HG03565 (cell line): ENCODE data around the gene GATA3.
A peak's percentile ranks its signal among the peaks of the same experiment; 100 is the strongest.

Source experiments
- ATAC-seq: cut with Tn5 transposase; IDR thresholded peaks from one replicate; pipeline ENCODE4 v1.9.1; 2021; ENCODE audit warnings: mild to moderate bottlenecking, moderate library complexity; ENCODE audit not compliant: unreplicated experiment

GATA3 gene

DNA sequence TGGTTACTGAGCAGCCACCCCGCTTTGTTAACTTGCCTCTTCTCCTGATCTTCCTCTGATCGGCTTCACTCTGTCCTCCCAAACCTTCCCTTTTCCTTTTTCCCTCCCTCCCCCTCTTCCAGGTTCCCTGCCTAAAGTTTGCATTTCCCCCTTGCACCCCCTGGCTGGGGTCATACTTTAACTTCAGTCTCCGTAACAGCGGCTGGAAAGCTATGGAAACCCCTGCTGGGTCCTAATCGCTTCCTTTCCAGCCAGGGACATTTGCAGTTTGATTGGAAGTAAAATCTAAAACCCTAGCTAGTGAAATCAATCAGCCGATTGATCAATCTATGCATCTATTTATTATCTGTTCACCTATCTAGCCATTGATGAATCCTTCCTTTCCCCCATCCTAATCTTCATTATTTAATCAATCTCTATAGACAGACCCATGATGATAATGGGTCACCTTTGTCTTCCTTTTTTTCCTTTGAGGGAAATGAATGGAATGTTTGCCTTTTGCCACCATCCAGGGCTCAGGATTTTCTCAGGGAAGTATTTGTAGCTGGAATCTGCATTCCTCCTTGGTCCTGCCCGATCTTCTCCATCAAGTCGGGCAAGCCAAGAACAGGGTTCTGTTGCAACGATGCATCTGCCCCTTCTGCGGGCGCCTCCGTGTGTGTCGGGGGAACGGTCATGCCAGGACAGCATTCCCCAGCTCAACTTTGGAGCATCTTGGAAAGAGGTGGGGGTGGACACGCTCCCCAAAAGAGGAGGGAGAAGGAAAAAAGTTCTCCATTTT, 8.8 kb downstream of the GATA3 start:
- ATAC-seq: no peak

DNA sequence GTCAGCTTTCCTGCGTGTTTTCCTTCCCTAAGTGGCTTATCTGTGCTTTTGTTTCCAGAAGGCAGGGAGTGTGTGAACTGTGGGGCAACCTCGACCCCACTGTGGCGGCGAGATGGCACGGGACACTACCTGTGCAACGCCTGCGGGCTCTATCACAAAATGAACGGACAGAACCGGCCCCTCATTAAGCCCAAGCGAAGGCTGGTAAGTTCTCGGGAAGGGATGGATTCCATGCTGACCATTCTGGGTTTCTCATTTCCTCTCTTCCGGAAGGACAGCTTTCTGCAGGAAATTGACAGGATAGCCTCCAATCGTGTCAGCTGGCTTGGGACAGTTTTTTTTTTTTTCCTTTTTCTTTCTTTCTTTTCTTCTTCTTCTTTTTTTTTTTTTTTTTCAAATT, 9.4 kb downstream of the GATA3 start:
- ATAC-seq: no peak

DNA sequence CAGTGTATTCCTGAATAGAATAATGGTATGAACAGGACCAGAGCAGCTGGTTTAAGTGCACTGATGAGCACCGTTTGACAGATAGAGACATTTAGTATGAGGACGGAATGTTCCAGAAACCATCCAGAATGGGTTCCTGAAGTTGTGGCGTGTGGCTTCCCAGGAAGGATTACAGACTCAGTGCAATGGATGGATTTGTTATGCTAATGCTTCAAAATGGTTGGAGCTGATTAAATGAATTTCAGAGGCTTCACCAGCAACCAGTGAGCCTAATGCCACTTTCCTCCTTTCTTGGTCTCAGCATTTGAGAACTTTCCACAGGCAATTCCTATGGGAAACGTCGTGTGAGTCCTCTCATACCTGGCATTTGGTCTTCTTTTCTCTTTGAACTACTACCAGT, 9.9 kb downstream of the GATA3 start:
- no peak for ATAC-seq

DNA sequence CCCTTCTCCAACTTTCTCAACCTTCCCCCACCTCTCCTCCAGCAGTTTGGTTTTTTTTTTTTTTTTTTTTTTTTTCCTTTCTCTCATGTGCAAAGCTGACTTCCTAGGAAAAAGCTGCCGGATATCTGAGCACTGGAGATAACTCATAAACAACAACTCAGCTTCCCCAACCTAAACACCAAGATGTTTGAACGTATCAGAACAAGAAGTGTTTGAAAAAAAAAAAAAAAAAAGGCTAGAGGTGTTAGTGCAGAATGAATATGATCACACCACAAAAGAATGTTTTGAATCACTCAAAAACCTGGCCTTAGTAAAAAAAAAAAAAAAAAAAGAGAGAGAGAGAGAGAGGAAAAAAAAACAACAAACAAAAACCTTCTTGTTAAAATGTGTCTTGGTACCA, 11.2 kb downstream of the GATA3 start:
- no peak for ATAC-seq

DNA sequence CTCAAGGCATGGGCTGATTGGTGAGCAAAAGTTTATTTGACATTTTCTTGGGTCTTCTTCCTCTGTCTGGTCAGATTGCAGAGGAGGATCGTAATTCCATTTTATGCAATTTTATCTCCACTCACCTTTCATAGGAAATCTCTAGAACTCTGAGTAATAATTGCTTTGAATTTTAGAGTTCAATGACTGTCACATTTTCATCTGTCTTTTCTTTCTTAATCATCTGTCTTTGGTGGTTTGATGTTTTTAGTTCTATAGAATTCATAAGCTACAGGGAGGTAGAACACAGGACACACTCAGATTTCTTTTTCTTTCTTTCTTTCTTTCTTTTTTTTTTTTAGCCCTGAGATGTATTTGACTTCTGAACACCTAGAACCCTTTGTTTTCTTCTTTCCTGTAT, 11.6 kb downstream of the GATA3 start:
- no peak for ATAC-seq

DNA sequence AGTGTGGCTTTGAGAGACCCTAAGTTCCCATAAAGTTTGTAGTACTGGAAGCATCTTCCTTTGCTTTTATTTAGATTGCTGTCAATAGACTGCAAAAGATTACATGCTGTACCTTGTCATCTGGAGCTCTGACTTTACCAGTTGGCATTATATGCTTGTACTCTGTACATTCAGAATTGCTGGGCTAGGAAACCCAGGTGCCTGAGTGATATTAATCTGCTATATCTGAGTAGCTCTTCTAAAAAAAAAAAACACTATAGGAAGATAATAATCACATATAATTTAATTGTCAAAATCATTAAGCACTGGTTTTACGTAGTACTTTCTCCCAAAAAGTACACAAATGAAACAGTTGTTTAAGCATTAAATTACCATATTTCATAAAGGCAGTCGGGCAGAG, 12.3 kb downstream of the GATA3 start:
- ATAC-seq: no peak

DNA sequence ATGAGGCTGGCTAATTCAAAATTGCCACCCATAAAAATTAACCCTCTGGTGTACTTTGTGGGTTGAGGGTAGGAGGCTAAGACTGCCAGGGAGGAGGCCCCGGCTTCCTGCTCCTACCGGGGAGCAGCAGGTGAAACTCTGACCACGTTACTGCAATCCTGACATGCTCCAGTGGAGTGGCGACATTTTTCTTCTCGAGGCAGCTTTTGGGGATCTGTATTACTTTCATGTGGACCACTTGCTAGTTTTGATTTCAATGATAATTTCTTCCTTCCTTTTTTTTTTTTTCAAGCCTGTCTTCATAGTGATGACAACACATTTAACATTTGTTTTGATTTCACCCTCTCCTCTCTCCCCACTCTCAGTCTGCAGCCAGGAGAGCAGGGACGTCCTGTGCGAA, 14.6 kb downstream of the GATA3 start:
- no peak for ATAC-seq

DNA sequence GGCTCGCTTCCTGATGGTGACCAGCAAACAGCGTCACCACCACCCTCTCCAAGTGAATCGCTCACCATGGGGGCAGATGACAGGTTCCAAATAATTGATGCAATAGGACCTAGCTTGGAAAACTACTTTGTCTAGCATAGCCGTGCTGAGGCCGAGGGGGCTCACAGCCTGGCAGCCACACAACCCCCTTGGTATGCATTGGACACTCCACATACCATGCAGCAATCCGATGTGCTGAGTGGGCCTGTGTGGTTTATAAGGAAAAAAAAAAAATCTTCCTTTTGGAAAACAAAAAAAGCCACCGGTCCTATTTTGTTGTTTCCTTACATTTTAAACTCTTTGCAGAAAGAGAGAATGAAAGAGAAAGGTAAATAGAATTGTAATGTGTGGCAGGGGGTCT, 15.1 kb downstream of the GATA3 start:
- no peak for ATAC-seq

DNA sequence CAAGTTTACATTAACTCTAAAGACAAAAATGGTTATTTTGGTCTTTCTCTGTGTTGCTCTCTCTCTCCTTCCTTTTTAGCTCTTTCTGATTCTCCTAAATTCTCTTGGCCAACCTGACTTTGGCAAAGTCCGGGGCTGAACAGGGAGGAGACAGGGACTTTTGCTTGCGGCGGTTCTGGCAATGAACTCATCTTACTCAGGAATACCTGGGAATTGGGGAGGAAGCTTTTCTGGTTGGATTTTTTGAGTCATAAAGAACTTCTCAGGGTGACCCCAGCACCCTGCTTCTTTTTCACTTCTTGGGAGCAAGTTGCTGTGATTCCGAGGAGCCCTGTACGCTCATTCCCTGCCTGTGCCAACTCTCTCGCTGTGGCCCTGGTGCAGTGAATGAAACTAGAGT, 16.0 kb downstream of the GATA3 start:
- no peak for ATAC-seq

DNA sequence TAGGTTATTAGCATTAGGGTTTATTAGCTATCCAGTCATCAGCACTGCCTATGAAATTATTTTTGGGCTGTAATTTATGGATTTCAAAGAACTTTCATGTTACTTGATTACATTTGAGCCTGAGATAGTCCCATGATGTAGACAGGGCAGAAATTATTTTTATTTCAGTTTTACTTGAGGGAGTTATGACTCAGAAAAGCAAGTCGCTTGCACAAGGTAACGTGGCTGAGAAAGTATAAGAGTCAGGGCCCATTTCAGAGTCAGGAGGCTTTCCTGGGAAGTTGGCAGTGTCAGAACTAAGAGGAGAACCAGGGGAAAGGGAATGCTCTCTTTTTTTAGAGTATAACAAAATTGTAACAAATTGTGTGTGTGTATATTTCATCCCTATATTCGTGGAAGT, 16.5 kb downstream of the GATA3 start:
- ATAC-seq: no peak

DNA sequence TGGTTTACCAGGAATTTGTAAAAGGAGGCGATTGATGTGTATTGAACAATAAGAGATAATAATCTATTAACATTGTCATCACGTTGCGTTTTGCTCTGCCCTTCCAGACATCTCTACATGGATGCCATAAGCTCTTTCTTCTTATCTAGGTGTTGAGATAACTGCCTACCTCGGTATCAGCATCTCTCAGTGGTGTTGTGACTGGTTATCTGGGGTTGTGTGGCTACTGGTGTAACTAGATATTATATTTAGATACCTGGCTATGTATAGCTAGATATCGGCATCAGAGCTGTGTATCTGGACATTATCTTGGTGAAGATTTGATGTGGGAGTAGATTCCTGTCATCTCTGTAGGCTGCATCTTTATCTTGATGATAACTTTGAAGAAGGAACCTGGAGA, 17.2 kb downstream of the GATA3 start:
- ATAC-seq: no peak

DNA sequence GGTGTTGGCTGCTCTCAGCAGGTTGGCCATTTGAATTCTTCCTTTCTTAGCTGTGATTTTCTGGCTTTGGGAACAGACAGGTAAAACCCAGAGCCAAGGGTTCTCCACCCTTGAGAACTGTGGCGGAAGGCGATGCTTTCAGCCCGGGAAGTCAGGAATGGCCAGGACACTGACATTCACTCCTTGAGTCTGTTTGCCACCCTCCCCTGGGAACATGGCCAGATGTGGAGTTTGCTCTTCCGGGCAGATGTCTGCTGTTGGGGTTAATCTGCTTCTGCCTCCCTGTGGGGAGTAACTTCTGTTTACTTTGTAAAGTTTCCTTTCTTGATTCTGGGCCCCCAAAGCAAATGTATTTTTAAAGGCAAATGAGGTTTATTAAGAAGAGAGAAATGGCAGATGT, 17.7 kb downstream of the GATA3 start:
- ATAC-seq: no peak

DNA sequence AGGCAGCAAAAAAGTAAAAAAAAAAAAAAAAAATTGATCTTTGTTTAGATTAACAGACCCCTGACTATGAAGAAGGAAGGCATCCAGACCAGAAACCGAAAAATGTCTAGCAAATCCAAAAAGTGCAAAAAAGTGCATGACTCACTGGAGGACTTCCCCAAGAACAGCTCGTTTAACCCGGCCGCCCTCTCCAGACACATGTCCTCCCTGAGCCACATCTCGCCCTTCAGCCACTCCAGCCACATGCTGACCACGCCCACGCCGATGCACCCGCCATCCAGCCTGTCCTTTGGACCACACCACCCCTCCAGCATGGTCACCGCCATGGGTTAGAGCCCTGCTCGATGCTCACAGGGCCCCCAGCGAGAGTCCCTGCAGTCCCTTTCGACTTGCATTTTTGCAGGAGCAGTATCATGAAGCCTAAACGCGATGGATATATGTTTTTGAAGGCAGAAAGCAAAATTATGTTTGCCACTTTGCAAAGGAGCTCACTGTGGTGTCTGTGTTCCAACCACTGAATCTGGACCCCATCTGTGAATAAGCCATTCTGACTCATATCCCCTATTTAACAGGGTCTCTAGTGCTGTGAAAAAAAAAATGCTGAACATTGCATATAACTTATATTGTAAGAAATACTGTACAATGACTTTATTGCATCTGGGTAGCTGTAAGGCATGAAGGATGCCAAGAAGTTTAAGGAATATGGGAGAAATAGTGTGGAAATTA, 19.4 kb downstream of the GATA3 start:
- no peak for ATAC-seq

DNA sequence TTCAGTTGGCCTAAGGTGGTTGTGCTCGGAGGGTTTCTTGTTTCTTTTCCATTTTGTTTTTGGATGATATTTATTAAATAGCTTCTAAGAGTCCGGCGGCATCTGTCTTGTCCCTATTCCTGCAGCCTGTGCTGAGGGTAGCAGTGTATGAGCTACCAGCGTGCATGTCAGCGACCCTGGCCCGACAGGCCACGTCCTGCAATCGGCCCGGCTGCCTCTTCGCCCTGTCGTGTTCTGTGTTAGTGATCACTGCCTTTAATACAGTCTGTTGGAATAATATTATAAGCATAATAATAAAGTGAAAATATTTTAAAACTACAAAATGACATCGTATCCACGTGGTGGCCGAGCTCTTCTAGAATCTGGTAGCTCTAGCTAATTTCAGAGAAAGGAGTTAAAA, 20.4 kb downstream of the GATA3 start:
- ATAC-seq: no peak

DNA sequence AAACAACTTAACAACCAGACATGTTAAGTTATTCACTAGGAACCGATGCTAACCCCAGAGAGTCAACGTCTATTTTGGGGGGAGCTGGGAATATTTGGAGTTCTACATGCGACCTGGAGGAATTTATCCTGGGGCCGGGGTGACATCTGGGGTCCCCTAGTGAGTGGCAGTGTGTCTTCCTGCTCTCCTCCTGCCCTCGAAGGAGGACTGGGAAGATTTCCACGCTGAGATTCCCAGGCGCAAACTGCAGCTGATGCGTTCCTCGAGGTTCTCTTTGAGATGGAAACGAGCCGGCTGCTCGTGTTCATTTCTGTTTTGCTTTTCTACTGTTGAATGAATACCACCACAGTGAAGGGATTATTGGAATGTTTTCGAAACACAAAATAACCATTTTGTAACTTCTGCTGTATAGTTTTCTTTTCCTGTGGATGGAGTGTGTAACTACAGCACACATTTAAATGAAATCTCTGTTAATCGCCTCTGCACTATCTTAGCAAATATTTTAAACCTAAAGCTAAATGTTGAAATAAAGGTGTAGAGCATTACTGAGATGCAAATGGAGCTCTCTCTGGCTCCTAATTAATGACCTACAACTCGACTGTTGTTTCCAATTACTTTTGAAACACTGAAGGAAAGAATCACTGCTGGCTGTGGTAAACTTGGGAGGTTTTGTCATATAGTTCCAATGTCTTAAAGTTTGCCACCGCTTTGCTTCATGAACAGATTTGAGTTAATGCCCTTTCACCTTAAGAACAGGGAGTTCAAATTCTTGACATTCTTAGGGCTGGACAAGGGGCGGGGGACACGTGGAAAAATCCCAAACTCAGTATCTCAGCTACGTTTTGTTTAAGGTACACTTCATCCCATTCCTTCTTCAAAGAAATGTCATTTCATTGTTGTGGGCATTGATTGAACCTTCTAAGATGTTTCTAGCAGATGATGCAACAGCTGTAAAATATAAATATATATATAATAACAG, 21.1 kb downstream of the GATA3 start:
- no peak for ATAC-seq

DNA sequence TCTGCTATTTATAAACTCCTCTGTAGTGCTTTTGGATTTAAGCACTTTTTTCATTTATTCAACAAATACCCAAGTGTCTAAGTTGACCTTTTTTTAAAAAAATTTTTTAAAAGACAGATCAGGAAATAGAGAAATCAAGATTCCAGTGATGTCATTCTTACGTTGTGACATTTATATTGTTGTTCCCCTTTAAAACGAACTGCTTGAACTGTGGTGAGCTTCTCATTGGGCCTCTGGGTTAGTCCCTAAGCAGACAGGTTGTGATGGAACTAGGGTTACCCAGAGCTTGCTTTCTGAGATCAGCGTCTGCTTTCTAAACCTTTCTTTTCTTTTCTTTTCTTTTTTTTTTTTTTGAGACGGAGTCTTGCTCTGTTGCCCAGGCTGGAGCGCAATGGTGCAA, 22.4 kb downstream of the GATA3 start:
- ATAC-seq: no peak

DNA sequence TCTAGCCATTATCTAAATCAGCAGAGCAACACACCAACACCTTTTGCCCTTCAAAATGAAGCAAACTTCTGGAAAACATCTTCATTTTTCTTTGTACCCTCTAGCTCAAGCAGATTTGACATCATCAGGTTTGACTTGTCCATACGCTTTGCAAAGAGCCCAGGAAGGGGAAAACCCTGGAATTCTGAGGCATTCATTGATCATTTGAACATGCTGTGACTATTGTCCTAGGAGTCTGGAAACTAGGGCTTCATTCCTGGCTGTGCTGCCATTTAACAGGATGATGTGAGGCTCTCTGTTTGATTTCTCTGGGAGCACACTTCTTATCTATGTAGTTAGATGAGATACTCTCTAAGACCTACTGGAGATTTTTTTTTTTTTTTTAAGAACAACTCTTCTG, 23.5 kb downstream of the GATA3 start:
- no peak for ATAC-seq

DNA sequence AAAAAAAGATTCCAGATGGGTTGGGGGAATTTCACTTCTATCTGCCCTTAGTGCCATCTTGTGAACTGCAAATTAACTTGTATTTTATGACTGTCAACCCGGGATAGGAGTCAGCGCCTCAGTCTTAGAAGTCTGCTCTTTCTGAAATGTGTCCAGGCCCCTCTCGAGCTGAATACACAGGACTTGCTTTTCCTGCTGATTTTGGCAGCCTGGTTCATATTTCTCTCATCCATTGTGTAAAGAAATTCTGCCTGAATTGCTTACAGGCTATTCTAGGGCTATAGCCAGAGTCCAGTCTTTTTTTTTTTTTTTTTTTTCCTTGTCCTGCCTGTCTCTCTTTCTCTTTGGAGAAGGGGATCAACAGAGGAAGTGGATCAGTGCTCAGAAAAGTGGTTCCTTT, 24.6 kb downstream of the GATA3 start:
- ATAC-seq: no peak

DNA sequence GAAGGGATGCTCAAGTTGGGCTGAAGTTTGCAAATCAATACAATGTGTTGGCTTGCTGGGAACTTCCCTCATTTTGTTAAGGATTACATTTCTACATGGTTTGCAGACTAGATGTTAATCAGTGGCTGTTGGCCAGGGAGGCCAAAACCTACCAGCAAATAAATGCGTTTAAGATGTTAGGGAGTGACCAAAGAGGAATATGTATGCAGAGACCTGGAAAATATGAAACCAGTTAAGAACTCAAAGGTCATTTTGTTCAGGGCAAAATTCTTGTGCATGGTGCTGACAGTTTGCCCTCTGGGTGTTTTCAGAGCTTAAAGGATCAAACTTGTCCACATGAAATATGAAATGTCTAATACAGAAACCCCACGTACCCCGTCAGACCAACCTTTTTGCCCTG, 30.3 kb downstream of the GATA3 start:
- no peak for ATAC-seq

DNA sequence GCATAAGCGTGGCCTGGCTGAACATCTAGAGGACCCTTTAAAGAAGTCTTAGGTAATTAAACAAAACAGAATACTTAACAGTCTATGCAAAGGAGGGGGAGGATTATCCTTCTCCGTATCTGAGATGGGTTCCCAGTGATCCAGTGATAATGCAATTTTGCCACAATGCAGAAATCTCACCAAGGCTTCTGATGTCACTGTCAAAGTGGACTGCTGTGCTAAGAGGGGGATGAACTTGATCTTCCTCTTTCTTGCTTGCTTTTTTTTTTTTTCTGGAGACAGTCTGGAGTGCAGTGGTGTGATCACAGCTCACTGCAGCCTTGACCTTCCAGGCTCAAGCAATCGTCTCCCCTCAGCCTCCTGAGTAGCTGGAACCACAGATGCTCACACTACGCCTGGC, 30.8 kb downstream of the GATA3 start:
- no peak for ATAC-seq

DNA sequence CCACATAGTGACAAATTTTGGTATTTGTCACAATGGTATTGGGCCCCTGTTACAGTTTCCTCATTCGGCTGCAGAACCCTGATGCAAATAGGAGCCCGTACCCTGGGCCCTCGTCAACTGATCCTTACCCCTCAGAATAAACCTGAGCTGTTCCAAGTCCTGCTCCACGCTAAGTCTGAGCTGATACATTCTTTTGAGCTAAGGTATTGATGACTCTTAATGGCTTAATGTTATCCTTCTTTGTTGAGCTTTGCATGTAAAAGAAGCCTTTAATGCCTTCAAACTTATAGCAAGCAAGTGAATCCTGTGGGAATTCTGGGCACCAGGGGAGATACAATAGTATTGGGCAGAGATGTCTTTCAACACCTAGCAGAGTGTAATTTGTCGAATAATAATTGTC, 31.8 kb downstream of the GATA3 start:
- no peak for ATAC-seq

DNA sequence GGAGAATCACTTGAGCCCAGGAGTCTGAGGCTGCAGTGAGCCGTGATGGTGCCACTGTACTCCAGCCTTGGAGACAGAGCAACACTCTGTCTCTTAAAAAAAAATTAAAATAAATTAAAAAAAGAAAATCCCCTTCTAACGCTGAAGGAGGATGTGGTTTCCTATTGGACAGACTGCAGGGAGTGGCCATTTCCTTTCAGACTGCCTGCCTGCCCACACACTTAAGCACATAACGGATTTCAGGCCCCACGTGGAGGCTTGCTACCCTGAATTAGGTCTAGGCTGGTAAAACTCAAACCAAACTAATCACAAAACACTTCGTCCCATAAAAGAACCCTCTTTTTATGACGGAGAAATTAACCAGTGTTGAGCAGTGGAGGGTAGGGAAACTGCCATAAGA, 34.0 kb downstream of the GATA3 start:
- ATAC-seq: peak; percentile 88
